Liver (tissue), 9 donors: Measurements from ENCODE around the gene ERMP1. TPM values are rescaled to one million over a fixed set of nuclear protein-coding genes. Genes with fewer than 3 reads are reported as not detected.
A peak's percentile ranks its signal among the peaks of the same experiment; 100 is the strongest.

Experiments used
- DNase-seq: peaks from one replicate; pipeline ENCODE4 v3.0.0-alpha.2; 2017; ENCODE audit warnings: low spot score
- H3K27ac ChIP-seq, 2 donors: one replicate each; pipeline ENCODE4 v1.7.0; 2013; ENCODE audit warnings: inconsistent platforms in 2 of 2, low read length in 2 of 2, control low read depth in 1 of 2, low read depth in 1 of 2, mild to moderate bottlenecking in 1 of 2
- H3K27me3 ChIP-seq, 4 donors: one replicate each; pipeline versions ENCODE4 v1.6.1 to v1.7.0; 2013; ENCODE audit warnings: low read length in 3 of 4, inconsistent platforms in 1 of 4, mild to moderate bottlenecking in 1 of 4, moderate library complexity in 1 of 4; ENCODE audit not compliant: control insufficient read depth in 4 of 4, insufficient read depth in 4 of 4
- H3K36me3 ChIP-seq, 4 donors: one replicate each; pipeline versions ENCODE4 v1.6.1 to v1.7.0; 2013; ENCODE audit warnings: low read length in 3 of 4, mild to moderate bottlenecking in 3 of 4, low read depth in 1 of 4, moderate library complexity in 1 of 4; ENCODE audit not compliant: control insufficient read depth in 4 of 4, insufficient read depth in 3 of 4
- H3K4me1 ChIP-seq, 4 donors: one replicate each; pipeline versions ENCODE4 v1.6.1 to v1.7.0; 2013; ENCODE audit warnings: low read length in 3 of 4, mild to moderate bottlenecking in 3 of 4, moderate library complexity in 1 of 4; ENCODE audit not compliant: control insufficient read depth in 4 of 4, insufficient read depth in 4 of 4
- H3K4me3 ChIP-seq, 3 donors: one replicate each; pipeline versions ENCODE4 v1.6.1 to v1.7.0; 2013; ENCODE audit warnings: low read length in 3 of 3, control low read depth in 1 of 3, low read depth in 1 of 3, mild to moderate bottlenecking in 1 of 3
- H3K9ac ChIP-seq, 2 donors: one replicate each; pipeline ENCODE4 v1.7.0; 2013; ENCODE audit warnings: low read length in 2 of 2, mild to moderate bottlenecking in 2 of 2, moderate library complexity in 2 of 2, control low read depth in 1 of 2, low read depth in 1 of 2
- H3K9me3 ChIP-seq, 4 donors: one replicate each; pipeline versions ENCODE4 v1.6.1 to v1.7.0; 2013; ENCODE audit warnings: low read length in 3 of 4; ENCODE audit not compliant: control insufficient read depth in 4 of 4
- ATF3 ChIP-seq: IDR thresholded peaks from 2 replicates; pipeline ENCODE4 v1.6.1; 2016; ENCODE audit warnings: antibody characterized with exemption
- CTCF ChIP-seq: fragments of 150-350 bp; IDR thresholded peaks from 2 replicates; pipeline ENCODE4 v1.5.1; 2017; ENCODE audit warnings: improper control_type of control experiment, low read depth, low read length; ENCODE audit not compliant: missing input control
- EGR1 ChIP-seq, 2 donors: IDR thresholded peaks; 2 replicates each; pipeline ENCODE4 v1.6.1; 2016 to 2018; ENCODE audit warnings: antibody characterized with exemption in 2 of 2, low read depth in 2 of 2
- FOXA1 ChIP-seq: IDR thresholded peaks from 2 replicates; pipeline ENCODE4 v1.6.1; 2016; ENCODE audit warnings: antibody characterized with exemption
- FOXA2 ChIP-seq: IDR thresholded peaks from 2 replicates; pipeline ENCODE4 v1.6.1; 2016; ENCODE audit warnings: antibody characterized with exemption
- GABPA ChIP-seq, 2 donors: IDR thresholded peaks in 1 of 2; conservative IDR thresholded peaks in 1 of 2; 2 replicates each; pipeline ENCODE4 v1.6.1; 2016; ENCODE audit warnings: antibody characterized with exemption in 2 of 2, mild to moderate bottlenecking in 1 of 2, moderate library complexity in 1 of 2
- HNF4A ChIP-seq, 2 donors: conservative IDR thresholded peaks; 2 replicates each; pipeline ENCODE4 v1.6.1; 2016; ENCODE audit warnings: antibody characterized with exemption in 2 of 2, mild to moderate bottlenecking in 2 of 2
- HNF4G ChIP-seq: IDR thresholded peaks from 2 replicates; pipeline ENCODE4 v1.6.1; 2016; ENCODE audit warnings: antibody characterized with exemption
- JUND ChIP-seq, 2 donors: IDR thresholded peaks; 2 replicates each; pipeline ENCODE4 v1.6.1; 2016; ENCODE audit warnings: antibody characterized with exemption in 2 of 2
- MAX ChIP-seq: IDR thresholded peaks from 2 replicates; pipeline ENCODE4 v1.6.1; 2016; ENCODE audit warnings: antibody characterized with exemption
- NR2F2 ChIP-seq: IDR thresholded peaks from 2 replicates; pipeline ENCODE4 v1.6.1; 2016; ENCODE audit warnings: antibody characterized with exemption
- RAD21 ChIP-seq, 2 donors: IDR thresholded peaks; 2 replicates each; pipeline ENCODE4 v1.6.1; 2016; ENCODE audit warnings: antibody characterized with exemption in 2 of 2, mild to moderate bottlenecking in 2 of 2
- REST ChIP-seq: IDR thresholded peaks from 2 replicates; pipeline ENCODE4 v1.6.1; 2016; ENCODE audit warnings: antibody characterized with exemption, mild to moderate bottlenecking
- RXRA ChIP-seq, 2 donors: IDR thresholded peaks; 2 replicates each; pipeline ENCODE4 v1.6.1; 2017 to 2018; ENCODE audit warnings: antibody characterized with exemption in 2 of 2, mild to moderate bottlenecking in 1 of 2
- SP1 ChIP-seq: IDR thresholded peaks from 2 replicates; pipeline ENCODE4 v1.6.1; 2018; ENCODE audit warnings: antibody characterized with exemption, mild to moderate bottlenecking
- TAF1 ChIP-seq: conservative IDR thresholded peaks from 2 replicates; pipeline ENCODE4 v1.6.1; 2016; ENCODE audit warnings: antibody characterized with exemption, mild to moderate bottlenecking
- YY1 ChIP-seq: IDR thresholded peaks from 2 replicates; pipeline ENCODE4 v1.6.1; 2016; ENCODE audit warnings: antibody characterized with exemption, mild to moderate bottlenecking
- ZBTB33 ChIP-seq: IDR thresholded peaks from 2 replicates; pipeline ENCODE4 v1.6.1; 2016; ENCODE audit warnings: antibody characterized with exemption
- WGBS: extraction: QIAGEN DNeasy Blood & Tissue Kit; methylation state at CpG from one replicate; pipeline ENCODE4 v1.1.7; 2013; 5-methylcytosine and 5-hydroxymethylcytosine counted together
- polyA plus RNA-seq, 2 donors: library from polyadenylated mRNA; stranded (reverse) in 1 of 2; unstranded in 1 of 2; fragments of 200-250 nt in 1 of 2; fragments of >200 nt in 1 of 2; fragmentation: Nextera tagmentation in 1 of 2; extraction: Ambion mirVana in 1 of 2; gene quantifications; one replicate each; pipeline versions ENCODE4 v1.2.1 to v1.2.3, GENCODE V29; 2013 to 2015
- total RNA-seq, 2 donors: library from RNA; depleted of rRNA; stranded (reverse); fragments of >200 nt; gene quantifications; one replicate each; pipeline ENCODE4 v1.2.3, GENCODE V29; 2014
- donor health status: healthy.
- donor health status: healthy.
- donor health status: healthy.
- donor health status: healthy.
- donor health status: healthy.

The ERMP1 gene
- total and polyA plus RNA-seq, 4 donors = 2.7 to 19.5 (median 9.6) TPM

- Histone ChIP-seq H3K4me1 (peaks cover 0 to 4% (median 2%) of the 10 kb centered on the region in 4 donors), H3K9me3 (no peaks in the 10 kb centered on the region), H3K4me3 (no peak overlapping the region), H3K36me3 (peaks cover 0 to 8% (median 3%) of the 10 kb centered on the region in 4 donors), H3K27me3 (no peaks in the 10 kb centered on the region), H3K9ac (no peak overlapping the region), H3K27ac (no peak overlapping the region)
- TF ChIP-seq NR2F2 (no peak), ATF3 (no peak), GABPA (IDR thresholded peaks at IDR 0.05 in 1 of 2, conservative IDR thresholded peaks at IDR 0.05 in 1 of 2) (no peak), HNF4G (no peak), FOXA1 (no peak), RAD21 (IDR thresholded peaks at IDR 0.05) (peak in 1 of 2 donors; percentile 16), RXRA (IDR thresholded peaks at IDR 0.05) (no peak), REST (no peak), SP1 (peak; percentile 19), ZBTB33 (no peak), TAF1 (no peak), HNF4A (conservative IDR thresholded peaks at IDR 0.05) (peak; percentile 35 to 60), FOXA2 (no peak), CTCF (no peak), YY1 (peak; percentile 35), JUND (IDR thresholded peaks at IDR 0.05) (no peak), EGR1 (IDR thresholded peaks at IDR 0.05; ENCODE audit: low read depth in 2 of 2) (no peak), MAX (no peak)
- 66% methylated on average over 2 of the region's 2 CpGs for whole genome bisulfite sequencing
- DNase-seq = no peak
Observed at GRCh38 chr9:5787220-5787619, 45.7 kb downstream of the ERMP1 start.
